Stromal cell of bone marrow (primary cell): ENCODE measurements around the gene HCRT.
"Not testable (repeated sequence)": the region's sequence is repeated elsewhere in the genome, so short reads cannot be mapped to it uniquely, and the experiment has no call there.

Experiments used
- DNase-seq: peaks from one replicate; pipeline ENCODE4 v3.0.0-alpha.2; 2012; ENCODE audit warnings: low read depth

The HCRT gene

GRCh38 chr17:42179911-42180410 lies 5.3 kb downstream of the HCRT start:
- DNase-seq: no peak

- no peak for DNase-seq
Measured at GRCh38 chr17:42179335-42179734, 5.9 kb downstream of the HCRT start.

GRCh38 chr17:42178817-42179216 lies 6.4 kb downstream of the HCRT start:
- no peak for DNase-seq

- no peak for DNase-seq
Measured at GRCh38 chr17:42177684-42178083, 7.6 kb downstream of the HCRT start.

- no peak for DNase-seq
Measured at GRCh38 chr17:42174126-42174783, 11.0 kb downstream of the HCRT start.

GRCh38 chr17:42171831-42172230 lies 13.4 kb downstream of the HCRT start:
- DNase-seq: no peak

GRCh38 chr17:42169351-42169750 lies 15.9 kb downstream of the HCRT start:
- DNase-seq: no peak

GRCh38 chr17:42167807-42168206 lies 17.4 kb downstream of the HCRT start:
- no peak for DNase-seq

GRCh38 chr17:42166196-42166763 lies 19.0 kb downstream of the HCRT start:
- no peak for DNase-seq

- no peak for DNase-seq
Measured at GRCh38 chr17:42165751-42166150, 19.5 kb downstream of the HCRT start.

- no peak for DNase-seq
Measured at GRCh38 chr17:42163696-42164407, 21.4 kb downstream of the HCRT start.

GRCh38 chr17:42163113-42163512 lies 22.1 kb downstream of the HCRT start:
- DNase-seq: no peak

- DNase-seq: no peak
Measured at GRCh38 chr17:42160531-42160910, 24.7 kb downstream of the HCRT start.

GRCh38 chr17:42159796-42160530 lies 25.3 kb downstream of the HCRT start:
- DNase-seq: no peak

- no peak for DNase-seq
Measured at GRCh38 chr17:42155614-42156045, 29.6 kb downstream of the HCRT start.

- no peak for DNase-seq
Measured at GRCh38 chr17:42153919-42154742, 31.1 kb downstream of the HCRT start.

GRCh38 chr17:42146911-42147607 lies 38.2 kb downstream of the HCRT start:
- DNase-seq: no peak

- not testable (repeated sequence) for DNase-seq
Measured at GRCh38 chr17:42143138-42143537, 42.1 kb downstream of the HCRT start.

GRCh38 chr17:42142371-42142896 lies 42.8 kb downstream of the HCRT start:
- peak; percentile 72 for DNase-seq

- no peak for DNase-seq
Measured at GRCh38 chr17:42141382-42141781, 43.9 kb downstream of the HCRT start.

- DNase-seq: not testable (repeated sequence)
Measured at GRCh38 chr17:42140690-42141089, 44.6 kb downstream of the HCRT start.
